Measurements from ENCODE around the gene MAP1LC3B. TPM values are rescaled to one million over a fixed set of nuclear protein-coding genes. Genes with fewer than 3 reads are reported as not detected.
A peak's percentile ranks its signal among the peaks of the same experiment; 100 is the strongest.

MAP1LC3B gene
- total RNA-seq, 1 experiment from 2014 or later = 45.3 TPM

DNA sequence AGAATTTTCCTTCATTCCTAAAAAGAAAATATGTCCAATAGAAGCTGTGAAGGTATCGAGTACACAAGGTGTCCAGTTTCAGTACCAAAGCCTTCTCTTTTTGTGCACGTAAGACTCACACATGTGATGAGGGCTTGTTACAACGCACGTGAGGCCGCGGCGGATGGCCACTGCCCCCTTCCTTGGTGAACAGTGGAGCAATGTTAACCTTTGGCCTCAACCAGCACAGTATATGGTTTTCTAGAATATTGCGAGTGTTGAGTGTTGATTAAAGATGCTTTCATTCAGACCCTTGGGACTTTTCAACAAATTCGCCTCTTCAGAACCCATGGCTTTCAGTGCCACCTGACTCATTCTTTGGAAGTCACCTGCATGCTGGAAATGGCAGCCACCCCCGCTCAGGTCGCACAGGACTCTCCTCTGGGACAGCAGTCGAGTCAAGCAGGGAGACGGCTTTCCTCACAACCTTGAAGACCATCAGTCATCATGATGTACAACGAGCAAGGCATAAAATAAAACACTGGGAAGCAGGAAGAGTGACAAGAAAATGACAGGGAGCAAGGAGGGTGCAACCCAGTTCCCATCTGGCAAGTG is 14.5 kb downstream of the MAP1LC3B start:
- no peaks in the 10 kb centered on the region for H3K4me1 ChIP-seq (replicated peaks; ENCODE audit: insufficient read depth)
- CTCF ChIA-PET = no interaction called here
- no peak for TF ChIP-seq EZH2 (IDR thresholded peaks at IDR 0.05; ENCODE audit: low read depth)
- TF ChIP-seq, protein P1, sequence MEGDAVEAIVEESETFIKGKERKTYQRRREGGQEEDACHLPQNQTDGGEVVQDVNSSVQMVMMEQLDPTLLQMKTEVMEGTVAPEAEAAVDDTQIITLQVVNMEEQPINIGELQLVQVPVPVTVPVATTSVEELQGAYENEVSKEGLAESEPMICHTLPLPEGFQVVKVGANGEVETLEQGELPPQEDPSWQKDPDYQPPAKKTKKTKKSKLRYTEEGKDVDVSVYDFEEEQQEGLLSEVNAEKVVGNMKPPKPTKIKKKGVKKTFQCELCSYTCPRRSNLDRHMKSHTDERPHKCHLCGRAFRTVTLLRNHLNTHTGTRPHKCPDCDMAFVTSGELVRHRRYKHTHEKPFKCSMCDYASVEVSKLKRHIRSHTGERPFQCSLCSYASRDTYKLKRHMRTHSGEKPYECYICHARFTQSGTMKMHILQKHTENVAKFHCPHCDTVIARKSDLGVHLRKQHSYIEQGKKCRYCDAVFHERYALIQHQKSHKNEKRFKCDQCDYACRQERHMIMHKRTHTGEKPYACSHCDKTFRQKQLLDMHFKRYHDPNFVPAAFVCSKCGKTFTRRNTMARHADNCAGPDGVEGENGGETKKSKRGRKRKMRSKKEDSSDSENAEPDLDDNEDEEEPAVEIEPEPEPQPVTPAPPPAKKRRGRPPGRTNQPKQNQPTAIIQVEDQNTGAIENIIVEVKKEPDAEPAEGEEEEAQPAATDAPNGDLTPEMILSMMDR (conservative IDR thresholded peaks at IDR 0.05) = no peak
- H4K20me1 ChIP-seq (ENCODE audit: insufficient read depth) = peaks cover 5% of the 10 kb centered on the region
- no peaks in the 10 kb centered on the region for H3K9me3 ChIP-seq (ENCODE audit: insufficient read depth, low read depth)
- H3K4me3 ChIP-seq = no peak overlapping the region
- H3K9me2 ChIP-seq (ENCODE audit: insufficient read depth) = no peaks in the 10 kb centered on the region
- H3F3A ChIP-seq (ENCODE audit: insufficient read depth, low read depth) = peaks cover 25% of the 10 kb centered on the region; the same call in 1 of the 2 replicates
- peaks cover 6% of the 10 kb centered on the region; the same call in 1 of the 2 replicates for H3K36me3 ChIP-seq (ENCODE audit: low read depth)
- H3K79me2 ChIP-seq (ENCODE audit: low read depth) = no peaks in the 10 kb centered on the region
- no peak overlapping the region for H3K27ac ChIP-seq
- no peak overlapping the region for H2AFZ ChIP-seq
- POLR2A ChIA-PET (ENCODE audit: unreplicated experiment) = interaction anchor here (0.6 kb wide), 1 partner anchor 363 kb away, joined by 5 read pairs; no protein-coding TSS in a partner anchor
- no TSS peak for BruUV-seq (replicated peaks)
- no peaks in the 10 kb centered on the region for H3K27me3 ChIP-seq (ENCODE audit: insufficient read depth, low read depth)
- intact Hi-C loops (cut with micrococcal nuclease; ENCODE audit: unreplicated experiment) = loop anchor here (2.0 to 5.0 kb wide), 2 partner anchors 14 to 56 kb away; partner anchors contain the start of gene MAP1LC3B
- DNase-seq = no peak
- no peak overlapping the region for H3K4me2 ChIP-seq

GRCh38 chr16:87407511-87408112 is 15.5 kb downstream of the MAP1LC3B start:
- ChIA-PET POLR2A (ENCODE audit: unreplicated experiment) (interaction anchor here (0.6 kb wide), 2 partner anchors 115 to 362 kb away, joined by 4 to 5 read pairs; no protein-coding TSS in a partner anchor), CTCF (interaction anchor here (0.6 to 0.7 kb wide), 3 partner anchors 9 to 228 kb away, joined by 3 to 4 read pairs (median 3); no protein-coding TSS in a partner anchor)
- Histone ChIP-seq H3K36me3 (ENCODE audit: low read depth) (peaks cover 3% of the 10 kb centered on the region; the same call in 1 of the 2 replicates), H3K9me3 (ENCODE audit: insufficient read depth, low read depth) (no peaks in the 10 kb centered on the region), H4K20me1 (ENCODE audit: insufficient read depth) (peaks cover 2% of the 10 kb centered on the region), H3F3A (ENCODE audit: insufficient read depth, low read depth) (peaks cover 16% of the 10 kb centered on the region; the same call in 1 of the 2 replicates), H3K27ac (no peak overlapping the region), H3K4me2 (no peak overlapping the region), H3K9me2 (ENCODE audit: insufficient read depth) (no peaks in the 10 kb centered on the region), H3K4me1 (replicated peaks; ENCODE audit: insufficient read depth) (no peaks in the 10 kb centered on the region), H3K79me2 (ENCODE audit: low read depth) (no peaks in the 10 kb centered on the region), H3K4me3 (no peak overlapping the region), H2AFZ (no peak overlapping the region), H3K27me3 (ENCODE audit: insufficient read depth, low read depth) (no peaks in the 10 kb centered on the region)
- no TSS peak for BruUV-seq (replicated peaks)
- intact Hi-C loops (cut with micrococcal nuclease; ENCODE audit: unreplicated experiment) = loop anchor here (2.0 to 5.0 kb wide), 2 partner anchors 15 to 55 kb away; partner anchors contain the start of gene MAP1LC3B
- DNase-seq = peak; percentile 83 to 84
- TF ChIP-seq EZH2 (IDR thresholded peaks at IDR 0.05; ENCODE audit: low read depth) = no peak
- TF ChIP-seq, protein P1 (conservative IDR thresholded peaks at IDR 0.05) = no peak

DNA sequence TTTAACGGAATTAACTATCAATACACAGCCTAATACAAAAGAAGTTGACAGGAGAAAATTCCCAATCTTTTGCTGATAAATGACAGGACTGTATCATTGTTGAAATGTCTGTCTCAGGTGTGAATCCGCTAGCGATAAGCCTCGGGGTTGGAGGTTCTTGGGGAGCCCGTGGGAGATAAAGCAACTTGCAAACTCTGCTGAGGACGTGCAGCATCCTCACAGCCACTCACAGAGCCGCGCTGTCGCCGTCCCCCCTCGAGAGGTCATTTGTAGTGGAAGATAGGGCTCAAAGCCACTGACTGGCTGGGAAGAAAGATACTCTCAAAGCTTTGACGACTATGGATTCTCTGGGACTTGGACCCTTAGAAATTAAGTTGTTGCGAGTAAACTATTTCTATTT is 17.0 kb downstream of the MAP1LC3B start:
- Histone ChIP-seq H3K4me3 (no peak overlapping the region), H3K27me3 (ENCODE audit: insufficient read depth, low read depth) (no peaks in the 10 kb centered on the region), H4K20me1 (ENCODE audit: insufficient read depth) (no peaks in the 10 kb centered on the region; the same call in none of the 2 replicates), H3K79me2 (ENCODE audit: low read depth) (no peaks in the 10 kb centered on the region), H3K4me2 (no peak overlapping the region), H3K36me3 (ENCODE audit: low read depth) (no peaks in the 10 kb centered on the region), H3K27ac (no peak overlapping the region), H3K9me3 (ENCODE audit: insufficient read depth, low read depth) (no peaks in the 10 kb centered on the region), H3F3A (ENCODE audit: insufficient read depth, low read depth) (peaks cover 14% of the 10 kb centered on the region; the same call in 1 of the 2 replicates), H2AFZ (no peak overlapping the region), H3K4me1 (replicated peaks; ENCODE audit: insufficient read depth) (no peaks in the 10 kb centered on the region), H3K9me2 (ENCODE audit: insufficient read depth) (no peaks in the 10 kb centered on the region)
- intact Hi-C loops (cut with micrococcal nuclease; ENCODE audit: unreplicated experiment) = loop anchor here (5.0 kb wide), 1 partner anchor 53 kb away; no protein-coding TSS in a partner anchor
- no peak for DNase-seq
- POLR2A ChIA-PET (ENCODE audit: unreplicated experiment) = no interaction called here
- CTCF ChIA-PET = no interaction called here
- no peak for TF ChIP-seq EZH2 (IDR thresholded peaks at IDR 0.05; ENCODE audit: low read depth)
- TF ChIP-seq, protein P1 (conservative IDR thresholded peaks at IDR 0.05) = no peak
- no TSS peak for BruUV-seq (replicated peaks)
